ENCODE data around the gene IFIT5. TPM values are rescaled to one million over a fixed set of nuclear protein-coding genes. Genes with fewer than 3 reads are reported as not detected.

Gene IFIT5
- total and polyA plus RNA-seq, 11 donors = 5.4 to 21.0 (median 10.2) TPM

- intact Hi-C loops (cut with DNase I) = no loop called here
- TF ChIP-seq, protein P1, sequence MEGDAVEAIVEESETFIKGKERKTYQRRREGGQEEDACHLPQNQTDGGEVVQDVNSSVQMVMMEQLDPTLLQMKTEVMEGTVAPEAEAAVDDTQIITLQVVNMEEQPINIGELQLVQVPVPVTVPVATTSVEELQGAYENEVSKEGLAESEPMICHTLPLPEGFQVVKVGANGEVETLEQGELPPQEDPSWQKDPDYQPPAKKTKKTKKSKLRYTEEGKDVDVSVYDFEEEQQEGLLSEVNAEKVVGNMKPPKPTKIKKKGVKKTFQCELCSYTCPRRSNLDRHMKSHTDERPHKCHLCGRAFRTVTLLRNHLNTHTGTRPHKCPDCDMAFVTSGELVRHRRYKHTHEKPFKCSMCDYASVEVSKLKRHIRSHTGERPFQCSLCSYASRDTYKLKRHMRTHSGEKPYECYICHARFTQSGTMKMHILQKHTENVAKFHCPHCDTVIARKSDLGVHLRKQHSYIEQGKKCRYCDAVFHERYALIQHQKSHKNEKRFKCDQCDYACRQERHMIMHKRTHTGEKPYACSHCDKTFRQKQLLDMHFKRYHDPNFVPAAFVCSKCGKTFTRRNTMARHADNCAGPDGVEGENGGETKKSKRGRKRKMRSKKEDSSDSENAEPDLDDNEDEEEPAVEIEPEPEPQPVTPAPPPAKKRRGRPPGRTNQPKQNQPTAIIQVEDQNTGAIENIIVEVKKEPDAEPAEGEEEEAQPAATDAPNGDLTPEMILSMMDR (IDR thresholded peaks at IDR 0.05) = no peak
- TF ChIP-seq POLR2A (IDR thresholded peaks at IDR 0.05) = no peak
Measured at GRCh38 chr10:89379103-89379502, 35.3 kb upstream of the IFIT5 start.

DNA sequence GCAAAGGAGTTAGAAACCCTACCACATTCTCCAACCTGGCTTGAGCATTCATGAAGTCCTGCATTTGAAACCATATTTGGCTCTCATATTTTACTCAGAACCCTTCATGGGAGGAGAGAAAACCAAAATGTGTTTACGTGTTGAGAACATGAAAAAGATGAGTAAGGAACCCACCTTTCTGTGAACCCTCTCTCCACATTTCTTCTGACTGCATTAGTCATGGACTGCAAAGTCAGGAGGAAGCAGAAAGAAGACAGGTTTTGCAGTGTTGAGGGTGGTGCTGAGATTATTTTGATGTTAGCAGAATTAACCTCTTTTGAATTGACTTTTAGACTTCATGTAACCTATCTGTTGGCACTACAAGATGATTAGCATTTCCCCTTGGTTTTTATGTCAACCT is 31.6 kb upstream of the IFIT5 start:
- H3K4me3 ChIP-seq = no peak overlapping the region
- H3K4me1 ChIP-seq = peaks cover 0 to 8% (median 0%) of the 10 kb centered on the region in 12 donors
- no peak for TF ChIP-seq POLR2A (IDR thresholded peaks at IDR 0.05)
- TF ChIP-seq, protein P1 (IDR thresholded peaks at IDR 0.05) = no peak
- H3K9me3 ChIP-seq = no peaks in the 10 kb centered on the region
- no peaks in the 10 kb centered on the region for H3K36me3 ChIP-seq
- H3K27ac ChIP-seq = no peak overlapping the region
- intact Hi-C loops (cut with DNase I) = no loop called here
- no peaks in the 10 kb centered on the region for H3K27me3 ChIP-seq
- DNase-seq = no peak
- WGBS, 4 donors = 93 to 100% (median 97%) methylated on average over 1 of the region's 1 CpG
- ATAC-seq = no peak

More at GRCh38 chr10:89379103-89379502, 35.3 kb upstream of the IFIT5 start:
- ATAC-seq (no peak), DNase-seq (no peak)
- Histone ChIP-seq H3K36me3 (no peaks in the 10 kb centered on the region), H3K4me3 (no peak overlapping the region), H3K27ac (no peak overlapping the region), H3K9me3 (no peaks in the 10 kb centered on the region), H3K4me1 (peaks cover under 1 to 16% (median 11%) of the 10 kb centered on the region in 12 donors), H3K27me3 (no peaks in the 10 kb centered on the region)

GRCh38 chr10:89384474-89385340 is 29.7 kb upstream of the IFIT5 start:
- intact Hi-C loops (cut with DNase I) = loop anchor here in 1 of 10 donors (5.0 kb wide), 1 partner anchor 127 kb away; no protein-coding TSS in a partner anchor
- Histone ChIP-seq H3K4me1 (peaks cover 0 to 8% (median 0%) of the 10 kb centered on the region in 12 donors), H3K27me3 (no peaks in the 10 kb centered on the region), H3K36me3 (no peaks in the 10 kb centered on the region), H3K9me3 (no peaks in the 10 kb centered on the region), H3K27ac (peak overlapping the region in 1 of 12 donors; percentile 65), H3K4me3 (no peak overlapping the region)
- ATAC-seq = peak in 3 of 4 donors; percentile 39 to 67 (median 66)
- no peak for DNase-seq
- 85 to 91% (median 90%) methylated on average over 4 of the region's 4 CpGs for WGBS, 4 donors
- TF ChIP-seq, protein P1 (IDR thresholded peaks at IDR 0.05) = no peak
- TF ChIP-seq POLR2A (IDR thresholded peaks at IDR 0.05) = no peak

DNA sequence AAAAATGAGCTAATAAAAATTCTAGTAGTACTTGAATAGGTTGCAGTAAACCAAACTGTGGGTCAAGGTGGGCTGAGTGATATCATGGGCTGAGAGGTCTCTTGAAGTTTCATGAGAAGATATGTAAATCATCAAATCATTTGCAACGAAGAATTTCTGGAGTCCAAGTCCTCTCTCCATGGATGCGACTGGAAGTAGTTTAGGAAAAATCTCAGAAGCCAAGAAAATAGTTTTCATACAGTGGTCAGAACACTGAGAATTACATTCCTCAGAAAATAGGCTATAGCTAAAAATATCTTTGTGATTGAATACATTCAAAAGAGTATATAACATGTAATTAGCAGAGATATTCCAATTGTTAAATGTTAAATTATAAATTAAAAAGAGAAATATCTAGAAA is 25.6 kb upstream of the IFIT5 start:
- H3K4me1 ChIP-seq = peaks cover 0 to 39% (median 22%) of the 10 kb centered on the region in 12 donors
- H3K4me3 ChIP-seq = no peak overlapping the region
- no peaks in the 10 kb centered on the region for H3K9me3 ChIP-seq
- WGBS, 4 donors = 65 to 82% (median 76%) methylated on average over 2 of the region's 2 CpGs
- TF ChIP-seq, protein P1 (IDR thresholded peaks at IDR 0.05) = no peak
- no peak for TF ChIP-seq POLR2A (IDR thresholded peaks at IDR 0.05)
- DNase-seq (no peak), ATAC-seq (no peak)
- H3K27me3 ChIP-seq = no peaks in the 10 kb centered on the region
- H3K36me3 ChIP-seq = no peaks in the 10 kb centered on the region
- H3K27ac ChIP-seq = no peak overlapping the region
- intact Hi-C loops (cut with DNase I) = loop anchor here in 1 of 10 donors (5.0 kb wide), 1 partner anchor 132 kb away; no protein-coding TSS in a partner anchor

All from heart left ventricle (tissue), 16 donors.